Spleen (tissue), 7 donors: ENCODE results near the gene TMEM125.

Experiments used
- CTCF ChIP-seq, 11 experiments: fragments of 200-600 bp in 7 of 11; fragments of 450-650 bp in 4 of 11; sonication (generic) in 4 of 11; IDR thresholded peaks in 8 of 11; conservative IDR thresholded peaks in 3 of 11; 1 replicate in 7 of 11; 2 replicates in 4 of 11; pipeline versions ENCODE4 v1.4.0 to v1.8.0; 2016 to 2021; ENCODE audit warnings: antibody characterized with exemption in 11 of 11, inconsistent platforms in 4 of 11, mild to moderate bottlenecking in 1 of 11
- POLR2A ChIP-seq, 3 donors: fragments of 450-650 bp; IDR thresholded peaks; one replicate each; pipeline ENCODE4 v1.5.1; 2017; ENCODE audit warnings: antibody characterized with exemption in 3 of 3, mild to moderate bottlenecking in 1 of 3
- donor health status: DM: no; HTN: no; CAD: no; lungs with moderate emphysema.
- donor health status: DM: no; HTN: no; CAD: no.
- donor health status: DM: no; HTN: no; CAD: no.

- no peak for TF ChIP-seq CTCF (IDR thresholded peaks at IDR 0.05 in 8 of 11, conservative IDR thresholded peaks at IDR 0.05 in 3 of 11)
- no peak for TF ChIP-seq POLR2A (IDR thresholded peaks at IDR 0.05)
These were observed 29.3 kb downstream of the TMEM125 start for GRCh38 chr1:43299101-43299500.
